NOMO-1 treated with dmso at 0.1 percent for 144 hours (cell line): ENCODE results near the gene ME1.
"Not testable (repeated sequence)": the region's sequence is repeated elsewhere in the genome, so short reads cannot be mapped to it uniquely, and the experiment has no call there.

Experiments
- DNase-seq: peaks from one replicate; lab custom pipeline; 2025; ENCODE audit not compliant: unreplicated experiment; lab: John Stamatoyannopoulos, UW

Gene ME1

DNA sequence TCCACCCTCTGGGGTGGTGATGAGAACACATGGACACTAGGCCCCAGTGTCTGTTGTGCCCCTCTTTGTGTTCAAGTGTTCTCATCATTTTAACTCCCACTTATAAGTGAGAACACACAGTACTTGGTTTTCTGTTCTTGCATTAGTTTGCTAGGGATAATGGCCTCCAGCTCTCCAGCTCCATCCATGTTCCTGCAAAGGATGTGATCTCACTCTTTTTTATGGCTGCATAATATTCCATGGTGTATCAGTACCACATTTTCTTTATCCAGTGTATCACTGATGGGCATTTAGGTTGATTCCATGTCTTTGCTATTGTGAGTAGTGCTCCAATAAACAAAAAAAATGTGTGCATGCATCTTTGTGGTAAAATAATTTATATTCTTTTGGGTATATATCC is 170.3 kb downstream of the ME1 start:
- DNase-seq, result no peak

DNA sequence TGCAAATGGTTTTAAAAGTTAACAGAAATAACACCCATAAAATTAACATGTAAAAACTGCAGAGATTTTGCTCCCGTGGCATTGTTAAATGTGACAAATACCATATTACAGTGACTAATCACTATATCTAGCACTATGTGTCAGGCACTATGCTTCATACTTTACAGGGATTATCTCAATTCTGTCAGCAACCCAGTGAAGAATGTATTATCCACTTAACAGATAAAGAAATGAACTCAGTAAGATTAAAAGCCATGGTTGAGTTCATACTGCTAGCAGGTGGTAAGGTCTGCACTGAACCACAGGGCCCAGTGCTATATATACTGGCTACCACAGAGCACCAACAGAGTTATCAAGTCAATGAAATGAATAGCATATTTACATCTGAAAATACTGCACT is 172.3 kb downstream of the ME1 start:
- DNase-seq, result no peak

- DNase-seq, result no peak
Measured at GRCh38 chr6:83257791-83258190, 173.1 kb downstream of the ME1 start.

DNA sequence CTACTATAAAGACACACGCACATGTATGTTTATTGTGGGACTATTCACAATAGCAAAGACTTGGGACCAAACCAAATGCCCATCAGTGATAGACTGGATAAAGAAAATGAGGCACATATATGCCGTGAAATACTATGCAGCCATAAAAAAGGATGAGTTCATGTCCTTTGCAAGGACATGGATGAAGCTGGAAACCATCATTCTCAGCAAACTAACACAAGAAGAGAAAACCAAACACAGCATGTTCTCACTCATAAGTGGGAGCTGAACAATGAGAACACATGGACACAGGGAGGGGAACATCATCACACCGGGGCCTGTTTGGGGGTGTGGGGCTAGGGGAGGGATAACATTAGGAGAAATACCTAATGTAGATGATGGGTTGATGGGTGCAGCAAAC is 174.1 kb downstream of the ME1 start:
- DNase-seq, result not testable (repeated sequence)

- no peak for DNase-seq
Measured at GRCh38 chr6:83252719-83253118, 178.1 kb downstream of the ME1 start.

GRCh38 chr6:83250235-83250634 is 180.6 kb downstream of the ME1 start:
- no peak for DNase-seq

GRCh38 chr6:83247471-83247870 is 183.4 kb downstream of the ME1 start:
- no peak for DNase-seq

DNA sequence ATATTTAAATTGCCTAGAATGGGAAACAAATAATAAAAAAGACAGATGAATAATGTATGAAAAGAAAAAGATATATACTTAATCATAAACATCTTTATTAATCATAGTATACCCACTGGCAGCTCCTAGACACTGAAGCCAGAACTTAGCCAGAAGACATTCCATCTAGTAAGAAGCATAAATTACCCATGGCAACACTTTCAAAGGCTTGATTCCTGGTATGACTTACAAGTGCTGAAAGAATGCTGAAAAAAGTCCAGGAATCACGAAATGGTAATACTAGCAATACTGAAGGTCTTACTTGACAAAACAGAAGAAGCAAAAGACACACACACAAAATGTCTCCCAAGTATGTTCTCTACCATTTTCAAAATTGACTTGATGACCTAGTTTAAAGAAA is 199.7 kb downstream of the ME1 start:
- no peak for DNase-seq

- DNase-seq, result no peak
Measured at GRCh38 chr6:83226517-83226916, 204.3 kb downstream of the ME1 start.

DNA sequence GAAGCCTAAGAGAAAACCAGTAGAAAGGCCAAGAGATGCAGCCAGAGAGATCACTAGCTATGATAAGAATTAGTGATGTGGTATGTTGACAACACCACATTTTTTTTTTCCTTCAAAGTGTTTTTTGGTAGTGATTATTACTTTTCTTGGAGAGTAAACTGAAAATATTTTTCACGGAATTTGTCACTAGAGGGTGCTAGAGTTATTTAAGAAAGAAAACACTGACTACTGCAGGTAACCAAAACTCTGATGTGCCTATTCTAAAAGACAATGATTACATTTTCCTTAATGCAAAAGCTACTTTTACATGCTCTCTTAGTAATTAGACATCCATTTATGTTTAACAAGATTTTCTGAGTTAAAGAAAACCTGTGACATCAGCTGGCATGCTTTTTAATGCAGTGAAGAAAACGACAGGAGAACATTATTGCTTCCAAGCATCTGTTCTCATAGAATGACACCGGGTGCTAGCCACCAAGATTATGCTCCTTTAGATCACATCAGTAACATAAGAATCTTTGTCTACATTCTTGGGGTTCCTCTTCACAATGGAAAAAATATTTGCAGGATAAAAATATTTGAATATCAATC is 208.9 kb downstream of the ME1 start:
- DNase-seq, result no peak

- no peak for DNase-seq
Measured at GRCh38 chr6:83221276-83221675, 209.6 kb downstream of the ME1 start.

- DNase-seq, result no peak
Measured at GRCh38 chr6:83220121-83220520, 210.7 kb downstream of the ME1 start.

DNA sequence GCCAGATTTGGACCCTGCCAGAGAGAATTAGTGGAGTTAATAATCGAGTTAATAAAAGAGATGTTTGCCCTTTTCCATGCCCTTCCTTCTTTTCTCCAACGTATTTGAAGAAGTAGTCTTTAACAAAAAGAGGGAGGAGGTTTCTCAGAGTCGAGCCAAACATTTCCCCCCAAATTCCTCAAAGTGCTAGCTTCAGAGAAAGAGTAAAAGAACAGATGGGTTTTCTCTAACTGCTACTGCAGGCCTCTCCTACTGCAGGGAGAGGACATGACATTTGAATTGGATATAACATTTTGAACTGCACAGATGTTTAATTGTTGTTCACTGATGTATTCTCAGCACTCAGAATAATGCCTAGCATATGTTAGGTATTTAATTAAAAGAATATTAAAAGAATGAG is 212.2 kb downstream of the ME1 start:
- no peak for DNase-seq

DNA sequence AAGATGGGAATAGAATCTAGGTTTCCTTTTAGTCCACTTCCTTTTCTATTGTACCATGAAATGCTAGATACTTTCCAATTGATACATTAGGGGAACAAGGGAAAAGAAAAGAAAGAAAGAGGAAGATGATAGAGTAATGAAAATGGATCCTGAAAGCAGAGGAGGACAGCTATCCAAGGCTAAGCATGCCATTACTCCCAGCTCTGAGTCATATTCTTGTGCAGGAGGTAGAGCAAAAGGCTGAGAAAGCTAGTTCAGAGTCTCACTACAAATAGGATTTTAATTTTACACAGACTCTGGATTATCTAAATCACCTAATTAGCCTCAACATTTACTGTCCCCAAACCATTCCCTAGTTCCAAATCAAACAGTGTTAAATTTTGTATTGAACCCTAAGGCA is 214.0 kb downstream of the ME1 start:
- DNase-seq, result no peak

DNA sequence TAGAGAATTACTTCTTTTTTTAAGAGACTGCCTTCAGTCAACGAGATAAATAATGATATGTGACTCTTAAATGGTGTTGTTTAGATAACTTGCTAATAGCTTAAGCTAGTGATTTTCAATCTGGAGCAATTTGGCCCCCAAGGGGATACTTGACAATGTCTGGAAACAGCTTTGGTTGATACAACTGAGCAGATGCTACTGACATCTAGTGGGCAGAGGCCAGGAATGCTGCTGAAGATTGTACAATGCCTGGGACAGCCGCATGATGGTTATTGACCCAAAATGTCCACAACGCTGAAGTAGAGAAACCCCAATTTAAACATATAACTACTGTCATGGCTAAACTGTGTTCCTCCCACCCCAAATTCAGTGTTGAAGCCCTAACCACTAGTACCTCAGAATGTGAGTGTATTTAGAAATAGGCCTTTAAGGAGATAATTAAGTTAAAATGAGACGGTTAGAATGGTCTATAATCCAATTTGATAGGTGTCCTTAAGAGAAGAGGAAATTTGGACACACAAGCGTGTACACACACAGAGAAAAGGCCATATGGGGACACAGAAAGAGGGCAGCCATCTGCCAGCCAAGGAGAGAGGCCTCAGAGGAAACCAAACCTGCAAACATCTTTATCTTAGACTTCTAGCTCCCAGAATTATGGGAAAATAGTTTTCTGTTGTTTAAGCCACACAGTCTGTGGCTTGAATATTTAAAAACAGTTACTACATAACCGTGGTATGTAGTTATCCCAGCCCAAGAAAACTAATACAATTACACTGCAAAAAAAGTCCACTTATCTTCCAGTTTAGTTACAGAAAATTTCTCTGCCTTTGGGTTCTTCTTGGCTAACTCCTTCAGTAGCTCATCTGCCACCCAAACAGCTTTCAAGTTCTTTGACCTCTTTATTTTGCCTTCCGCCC is 215.5 kb downstream of the ME1 start:
- DNase-seq, result peak; percentile 14

- no peak for DNase-seq
Measured at GRCh38 chr6:83202031-83202430, 228.8 kb downstream of the ME1 start.

- no peak for DNase-seq
Measured at GRCh38 chr6:83199863-83200225, 231.0 kb downstream of the ME1 start.

DNA sequence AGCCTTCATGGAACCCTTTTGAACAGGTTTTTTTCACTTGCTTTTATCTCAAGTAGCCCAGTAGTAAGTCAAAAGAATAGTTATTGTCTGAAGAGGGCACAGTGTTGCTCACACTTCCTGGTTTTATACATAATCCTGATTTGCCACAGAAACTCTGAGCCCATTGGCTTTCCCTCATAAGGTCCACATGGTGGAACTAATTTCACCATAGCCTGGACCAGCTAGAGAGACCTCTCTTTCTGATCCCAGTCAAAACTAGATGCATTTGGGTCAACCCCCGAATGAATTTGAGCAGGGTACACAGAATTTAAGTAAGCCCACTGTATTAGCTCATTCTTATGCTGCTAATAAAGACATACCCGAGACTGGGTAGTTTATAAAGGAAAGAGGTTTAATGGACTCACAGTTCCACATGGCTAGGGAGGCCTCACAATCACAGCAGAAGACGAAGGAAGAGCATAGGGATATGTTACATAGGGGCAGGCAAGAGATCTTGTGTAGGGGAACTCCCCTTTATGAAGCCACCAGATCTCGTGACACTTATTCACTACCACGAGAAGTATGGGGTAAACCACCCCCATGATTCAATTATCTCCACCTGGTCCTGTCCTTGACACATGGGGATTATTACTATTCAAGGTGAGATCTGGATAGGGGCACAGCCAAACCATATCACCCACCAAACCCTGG is 231.5 kb downstream of the ME1 start:
- no peak for DNase-seq

GRCh38 chr6:83198486-83199172 is 232.2 kb downstream of the ME1 start:
- no peak for DNase-seq

DNA sequence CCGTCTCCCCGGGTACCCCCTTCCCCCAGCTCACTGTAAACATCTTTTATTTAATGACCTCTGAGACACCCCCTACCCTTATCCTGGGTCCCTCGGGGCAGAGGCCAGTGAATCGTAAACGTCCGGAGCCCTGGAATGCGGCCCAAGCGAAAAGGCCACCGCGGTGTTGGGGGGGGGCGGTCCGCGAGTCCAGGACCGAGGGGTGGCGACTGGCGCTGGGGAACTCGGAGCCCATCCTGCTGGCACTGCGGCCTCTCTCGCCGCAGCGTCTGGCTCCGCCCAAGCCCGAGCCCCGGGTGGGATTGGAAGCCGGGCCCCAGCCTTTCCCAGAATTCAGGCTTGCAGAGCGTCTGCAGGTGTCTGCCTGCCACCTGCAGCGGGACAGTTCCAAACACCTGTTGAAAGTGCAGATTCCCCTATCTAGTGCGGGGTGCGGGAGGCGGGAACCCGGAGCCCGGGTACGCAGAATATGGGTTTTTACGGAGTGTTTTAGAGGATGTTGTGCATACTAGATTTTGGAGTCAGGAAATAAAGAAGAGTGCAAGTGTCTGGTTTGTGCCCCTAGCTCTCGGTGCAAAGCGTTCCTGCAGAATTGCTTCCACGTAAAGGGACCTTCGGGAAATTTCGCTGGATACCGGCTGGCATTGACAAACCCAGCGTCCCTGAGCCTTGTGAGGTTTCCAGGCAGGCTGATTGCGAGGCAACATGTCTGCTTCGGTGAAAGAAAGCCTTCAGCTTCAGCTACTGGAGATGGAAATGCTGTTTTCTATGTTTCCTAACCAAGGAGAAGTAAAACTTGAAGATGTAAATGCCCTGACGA is 236.9 kb downstream of the ME1 start:
- DNase-seq, result no peak
